Measurements from ENCODE around the gene VASH1. TPM values are rescaled to one million over a fixed set of nuclear protein-coding genes. Genes with fewer than 3 reads are reported as not detected.

VASH1 gene
- total RNA-seq, 6 experiments from 2014 or later, result 0.94 to 2.9 (median 1.5) TPM

- DNase-seq, result no peak
- Mint-ChIP-seq H3K4me1 (ENCODE audit: low read depth) (peaks cover 22% of the 10 kb centered on the region), H3K27ac (no peak overlapping the region), H3K36me3 (ENCODE audit: low read depth) (no peaks in the 10 kb centered on the region), H3K9me3 (no peaks in the 10 kb centered on the region), H3K4me3 (no peak overlapping the region), H3K27me3 (ENCODE audit: insufficient read depth) (peaks cover 2% of the 10 kb centered on the region; the same call in 1 of the 2 replicates)
- TF ChIP-seq CTCF (IDR thresholded peaks at IDR 0.05), result no peak
Measured at GRCh38 chr14:76777721-76778120, 16.5 kb downstream of the VASH1 start.

GRCh38 chr14:76778546-76779215 is 17.4 kb downstream of the VASH1 start:
- no peak overlapping the region for H3K4me3 Mint-ChIP-seq
- peaks cover 2% of the 10 kb centered on the region; the same call in 1 of the 2 replicates for H3K27me3 Mint-ChIP-seq (ENCODE audit: insufficient read depth)
- no peak for TF ChIP-seq CTCF (IDR thresholded peaks at IDR 0.05)
- no peak for DNase-seq
- H3K4me1 Mint-ChIP-seq (ENCODE audit: low read depth), result peaks cover 13% of the 10 kb centered on the region
- no peaks in the 10 kb centered on the region for H3K9me3 Mint-ChIP-seq
- H3K27ac Mint-ChIP-seq, result no peak overlapping the region
- no peaks in the 10 kb centered on the region for H3K36me3 Mint-ChIP-seq (ENCODE audit: low read depth)

GRCh38 chr14:76779221-76780057 is 18.2 kb downstream of the VASH1 start:
- Mint-ChIP-seq H3K27ac (no peak overlapping the region), H3K4me1 (ENCODE audit: low read depth) (0 out of 2 replicates have a peak, but pooled peaks cover 8% of the 10 kb centered on the region), H3K27me3 (ENCODE audit: insufficient read depth) (peaks cover 2% of the 10 kb centered on the region; the same call in 1 of the 2 replicates), H3K36me3 (ENCODE audit: low read depth) (no peaks in the 10 kb centered on the region), H3K4me3 (no peak overlapping the region), H3K9me3 (no peaks in the 10 kb centered on the region)
- no peak for DNase-seq
- TF ChIP-seq CTCF (IDR thresholded peaks at IDR 0.05), result no peak

- H3K9me3 Mint-ChIP-seq, result no peaks in the 10 kb centered on the region
- H3K27ac Mint-ChIP-seq, result no peak overlapping the region
- no peak for DNase-seq
- no peaks in the 10 kb centered on the region for H3K36me3 Mint-ChIP-seq (ENCODE audit: low read depth)
- H3K4me1 Mint-ChIP-seq (ENCODE audit: low read depth), result 0 out of 2 replicates have a peak, but pooled peaks cover 8% of the 10 kb centered on the region
- TF ChIP-seq CTCF (IDR thresholded peaks at IDR 0.05), result no peak
- H3K4me3 Mint-ChIP-seq, result no peak overlapping the region
- peaks cover 2% of the 10 kb centered on the region; the same call in 1 of the 2 replicates for H3K27me3 Mint-ChIP-seq (ENCODE audit: insufficient read depth)
Measured at GRCh38 chr14:76780058-76780345, 18.7 kb downstream of the VASH1 start.

- peaks cover 2% of the 10 kb centered on the region; the same call in 1 of the 2 replicates for H3K27me3 Mint-ChIP-seq (ENCODE audit: insufficient read depth)
- no peaks in the 10 kb centered on the region for H3K36me3 Mint-ChIP-seq (ENCODE audit: low read depth)
- no peaks in the 10 kb centered on the region for H3K9me3 Mint-ChIP-seq
- H3K27ac Mint-ChIP-seq, result no peak overlapping the region
- DNase-seq, result no peak
- H3K4me3 Mint-ChIP-seq, result no peak overlapping the region
- H3K4me1 Mint-ChIP-seq (ENCODE audit: low read depth), result 0 out of 2 replicates have a peak, but pooled peaks cover 8% of the 10 kb centered on the region
- no peak for TF ChIP-seq CTCF (IDR thresholded peaks at IDR 0.05)
Measured at GRCh38 chr14:76780360-76780759, 19.1 kb downstream of the VASH1 start.

Data from HFFc6 (cell line).